Endothelial cell of umbilical vein (primary cell): ENCODE measurements around the gene LRCH1. TPM values are rescaled to one million over a fixed set of nuclear protein-coding genes. Genes with fewer than 3 reads are reported as not detected.

Experiments
- BruUV-seq: library from RNA; stranded (reverse); fragments of 400-500 nt; replicated peaks from 2 replicates; lab custom pipeline; 2021; lab: Mats Ljungman, UMichigan
- CTCF ChIA-PET: fragments of 300-600, 350-600 bp; sonication (Branson Sonifier 250); formaldehyde crosslinking; loops from one replicate; lab custom pipeline; 2021; ENCODE audit warnings: antibody characterized with exemption, inconsistent platforms; lab: Charles Lee
- POLR2A ChIA-PET: fragments of 300-600, 350-600 bp; sonication (Branson Sonifier 250); formaldehyde crosslinking; loops from one replicate; lab custom pipeline; 2021; ENCODE audit warnings: antibody characterized with exemption, inconsistent platforms; lab: Charles Lee
- DNase-seq: peaks from one replicate; pipeline ENCODE4 v3.0.0-alpha.2; 2011; ENCODE audit warnings: low read depth, low spot score
- FAIRE-seq: peaks from 2 replicates; lab custom pipeline; 2011; peaks lifted over from hg19 to GRCh38; lab: Jason Lieb, UNC
- H2AFZ ChIP-seq: 2 replicates; pipeline ENCODE4 v1.6.0; 2012; ENCODE audit warnings: low read depth, low read length, control low read depth, inconsistent platforms
- H3K27ac ChIP-seq: 2 replicates; pipeline ENCODE4 v1.5.1; 2011; ENCODE audit warnings: low read depth, mild to moderate bottlenecking, control low read depth, low read length, moderate library complexity; ENCODE audit not compliant: insufficient read depth
- H3K27me3 ChIP-seq, 2 experiments: 2 replicates each; pipeline versions ENCODE4 v1.6.0 to v1.6.1; 2011; ENCODE audit warnings: low read length in 2 of 2, mixed read lengths in 1 of 2; ENCODE audit not compliant: control insufficient read depth in 2 of 2, insufficient read depth in 2 of 2
- H3K36me3 ChIP-seq, 2 experiments: 2 replicates in 1 of 2; 3 replicates in 1 of 2; pipeline ENCODE4 v1.5.1; 2011; ENCODE audit warnings: low read length in 2 of 2, mild to moderate bottlenecking in 1 of 2, moderate library complexity in 1 of 2; ENCODE audit not compliant: control insufficient read depth in 2 of 2, insufficient read depth in 2 of 2; ENCODE audit errors: extremely low read depth in 1 of 2
- H3K4me1 ChIP-seq: 3 replicates; pipeline ENCODE4 v1.5.1; 2011; ENCODE audit warnings: mild to moderate bottlenecking, low read length; ENCODE audit not compliant: control insufficient read depth, insufficient read depth; ENCODE audit errors: extremely low read depth
- H3K4me2 ChIP-seq: 2 replicates; pipeline ENCODE4 v1.6.1; 2011; ENCODE audit warnings: low read length, control low read depth, mixed read lengths; ENCODE audit not compliant: insufficient read depth
- H3K4me3 ChIP-seq, 3 experiments: fragments of 200-600 bp in 1 of 3; sonication (generic), shearing (Covaris generic) in 1 of 3; replicated peaks in 1 of 3; 2 replicates each; pipeline ENCODE4 v1.5.1; 2011 to 2016; ENCODE audit warnings: control low read depth in 3 of 3, low read length in 3 of 3, mild to moderate bottlenecking in 2 of 3, inconsistent platforms in 1 of 3, low read depth in 1 of 3, moderate library complexity in 1 of 3; ENCODE audit not compliant: insufficient read depth in 1 of 3
- H3K79me2 ChIP-seq: 2 replicates; pipeline ENCODE4 v1.6.0; 2012; ENCODE audit warnings: low read length, inconsistent platforms; ENCODE audit not compliant: control insufficient read depth, insufficient read depth
- H3K9ac ChIP-seq: replicated peaks from 2 replicates; pipeline ENCODE3; 2011; ENCODE audit warnings: low read length, control low read depth; ENCODE audit not compliant: insufficient read depth; ENCODE audit errors: extremely low read depth
- H3K9me1 ChIP-seq: replicated peaks from 3 replicates; pipeline ENCODE4 v1.6.0; 2011; ENCODE audit warnings: mild to moderate bottlenecking, low read length; ENCODE audit not compliant: control insufficient read depth, insufficient read depth; ENCODE audit errors: extremely low read depth
- H3K9me3 ChIP-seq: replicated peaks from 2 replicates; pipeline ENCODE4 v1.5.1; 2012; ENCODE audit warnings: low read length, inconsistent platforms; ENCODE audit not compliant: control insufficient read depth, insufficient read depth
- H4K20me1 ChIP-seq: replicated peaks from 2 replicates; pipeline ENCODE3; 2011; ENCODE audit warnings: mild to moderate bottlenecking, low read length; ENCODE audit not compliant: control insufficient read depth, insufficient read depth; ENCODE audit errors: extremely low read depth
- EZH2 ChIP-seq: IDR thresholded peaks from 2 replicates; pipeline ENCODE4 v1.6.1; 2012; ENCODE audit warnings: borderline replicate concordance, low read depth, mild to moderate bottlenecking, moderate library complexity, low read length, inconsistent platforms; ENCODE audit not compliant: severe bottlenecking
- FOS ChIP-seq: IDR thresholded peaks from 2 replicates; pipeline ENCODE4 v1.6.1; 2011; ENCODE audit warnings: mild to moderate bottlenecking, low read length, moderate library complexity, borderline replicate concordance; ENCODE audit not compliant: insufficient read depth
- GATA2 ChIP-seq: IDR thresholded peaks from 2 replicates; pipeline ENCODE4 v1.7.0; 2011; ENCODE audit warnings: low read depth, mild to moderate bottlenecking, moderate library complexity, mixed read lengths, low read length; ENCODE audit not compliant: insufficient read length, insufficient read depth
- JUN ChIP-seq: IDR thresholded peaks from 2 replicates; pipeline ENCODE4 v1.6.1; 2011; ENCODE audit warnings: borderline replicate concordance, low read depth; ENCODE audit not compliant: insufficient read length, insufficient read depth
- MYC ChIP-seq: IDR thresholded peaks from one replicate; pipeline ENCODE4 v1.6.1; 2011; ENCODE audit warnings: mild to moderate bottlenecking, low read depth, low read length
- POLR2A ChIP-seq: IDR thresholded peaks from 2 replicates; pipeline ENCODE4 v1.6.1; 2012; ENCODE audit warnings: low read depth, mild to moderate bottlenecking, control low read depth, low read length
- POLR2AphosphoS5 ChIP-seq: IDR thresholded peaks from 2 replicates; pipeline ENCODE4 v1.6.1; 2012; ENCODE audit warnings: low read depth, mild to moderate bottlenecking, control low read depth, low read length, moderate library complexity; ENCODE audit not compliant: insufficient read depth
- dilution Hi-C: fragments of 300-500 bp; cut with MboI; formaldehyde crosslinking; loops from one replicate; pipeline ENCODE4 v1.15.0; 2019; ENCODE audit warnings: low sequenced_read_pairs; ENCODE audit not compliant: extremely low pct_ligation_motif_present
- intact Hi-C: fragments of 100-400 bp; cut with micrococcal nuclease; formaldehyde crosslinking; loops from one replicate; pipeline ENCODE4 v1.10.0; 2022
- polyA plus RNA-seq, 4 experiments: library from polyadenylated mRNA; depleted of rRNA in 3 of 4; stranded (reverse) in 3 of 4; unstranded in 1 of 4; fragments of >200 nt; gene quantifications; 2 replicates each; pipeline versions ENCODE4 v1.2.1 to v1.2.3, GENCODE V29; 2011 to 2012; ENCODE audit warnings: missing spikeins in 1 of 4
- total RNA-seq: library from RNA; stranded (reverse); gene quantifications from 2 replicates; pipeline ENCODE4 v1.2.3, GENCODE V29; 2021
- TF ChIP-seq, protein P1 (sequence below), 2 donors: IDR thresholded peaks; 1 replicate in 1 of 2; 2 replicates in 1 of 2; pipeline ENCODE4 v1.5.1; 2011; ENCODE audit warnings: low read length in 2 of 2, mild to moderate bottlenecking in 2 of 2, moderate library complexity in 2 of 2, control low read depth in 1 of 2, inconsistent platforms in 1 of 2, low read depth in 1 of 2; ENCODE audit not compliant: insufficient read depth in 1 of 2; ENCODE audit errors: extremely low read depth in 1 of 2
- TF ChIP-seq, protein P2 (sequence below): IDR thresholded peaks from 2 replicates; pipeline ENCODE4 v1.6.1; 2011; ENCODE audit not compliant: insufficient read depth, insufficient read length

The LRCH1 gene
- total and polyA plus RNA-seq, 2 donors (not counting 3 experiments of a cell fraction or from before 2014, with no cell fraction given): 5.4 to 16.5 TPM

GRCh38 chr13:46624821-46625220 lies 71.9 kb downstream of the LRCH1 start:
- Histone ChIP-seq H3K4me3 (no peak overlapping the region), H3K9ac (no peak overlapping the region), H3K27me3 (no peaks in the 10 kb centered on the region), H3K36me3 (no peaks in the 10 kb centered on the region), H2AFZ (no peak overlapping the region), H3K27ac (no peak overlapping the region), H3K9me1 (peaks cover 3% of the 10 kb centered on the region), H3K4me2 (no peak overlapping the region), H3K4me1 (peaks cover 5% of the 10 kb centered on the region), H3K79me2 (peaks cover 31% of the 10 kb centered on the region), H4K20me1 (peaks cover 4% of the 10 kb centered on the region), H3K9me3 (no peaks in the 10 kb centered on the region)
- intact Hi-C loops: no loop called here
- DNase-seq (no peak), FAIRE-seq (no peak)
- dilution Hi-C loops: no loop called here
- BruUV-seq: no TSS peak
- ChIA-PET POLR2A (no interaction called here), CTCF (interaction anchor here (1.4 kb wide), 1 partner anchor 73 kb away, joined by 3 read pairs; no protein-coding TSS in a partner anchor)
- TF ChIP-seq GATA2 (no peak), EZH2 (no peak)

DNA sequence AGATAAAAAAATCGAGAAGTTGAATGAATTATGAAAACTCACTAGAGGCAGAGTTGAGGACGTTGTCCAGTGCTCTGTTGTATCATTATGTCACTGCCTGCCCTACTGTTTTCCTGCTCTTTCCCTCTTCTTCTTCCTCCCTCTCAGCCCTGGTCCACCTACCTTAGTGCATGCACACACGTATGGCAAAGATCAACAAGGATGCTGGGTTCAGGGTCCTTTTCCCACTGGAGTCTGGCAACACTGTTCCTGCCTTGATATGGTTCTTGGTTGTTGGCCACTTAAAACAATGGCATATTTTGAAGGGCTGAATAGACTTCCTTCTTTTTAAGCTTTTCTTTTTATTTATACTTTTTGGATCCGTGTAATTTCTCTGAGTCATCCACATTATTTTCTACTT lies 74.5 kb downstream of the LRCH1 start:
- H3K79me2 ChIP-seq: peaks cover 16% of the 10 kb centered on the region
- dilution Hi-C loops (no loop called here), intact Hi-C loops (no loop called here)
- no peak for TF ChIP-seq POLR2AphosphoS5
- TF ChIP-seq, protein P1, sequence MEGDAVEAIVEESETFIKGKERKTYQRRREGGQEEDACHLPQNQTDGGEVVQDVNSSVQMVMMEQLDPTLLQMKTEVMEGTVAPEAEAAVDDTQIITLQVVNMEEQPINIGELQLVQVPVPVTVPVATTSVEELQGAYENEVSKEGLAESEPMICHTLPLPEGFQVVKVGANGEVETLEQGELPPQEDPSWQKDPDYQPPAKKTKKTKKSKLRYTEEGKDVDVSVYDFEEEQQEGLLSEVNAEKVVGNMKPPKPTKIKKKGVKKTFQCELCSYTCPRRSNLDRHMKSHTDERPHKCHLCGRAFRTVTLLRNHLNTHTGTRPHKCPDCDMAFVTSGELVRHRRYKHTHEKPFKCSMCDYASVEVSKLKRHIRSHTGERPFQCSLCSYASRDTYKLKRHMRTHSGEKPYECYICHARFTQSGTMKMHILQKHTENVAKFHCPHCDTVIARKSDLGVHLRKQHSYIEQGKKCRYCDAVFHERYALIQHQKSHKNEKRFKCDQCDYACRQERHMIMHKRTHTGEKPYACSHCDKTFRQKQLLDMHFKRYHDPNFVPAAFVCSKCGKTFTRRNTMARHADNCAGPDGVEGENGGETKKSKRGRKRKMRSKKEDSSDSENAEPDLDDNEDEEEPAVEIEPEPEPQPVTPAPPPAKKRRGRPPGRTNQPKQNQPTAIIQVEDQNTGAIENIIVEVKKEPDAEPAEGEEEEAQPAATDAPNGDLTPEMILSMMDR (IDR thresholded peaks at IDR 0.05; ENCODE audit: extremely low read depth in 1 of 2, insufficient read depth in 1 of 2, low read depth in 1 of 2, low read length in 2 of 2): no peak
- TF ChIP-seq, protein P2, sequence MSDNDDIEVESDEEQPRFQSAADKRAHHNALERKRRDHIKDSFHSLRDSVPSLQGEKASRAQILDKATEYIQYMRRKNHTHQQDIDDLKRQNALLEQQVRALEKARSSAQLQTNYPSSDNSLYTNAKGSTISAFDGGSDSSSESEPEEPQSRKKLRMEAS: no peak
- no peak for TF ChIP-seq POLR2A
- TF ChIP-seq FOS: no peak
- no peak for TF ChIP-seq MYC
- TF ChIP-seq JUN: no peak
- TF ChIP-seq GATA2: no peak
- TF ChIP-seq EZH2: no peak
- H3K4me3 ChIP-seq: no peak overlapping the region
- DNase-seq (peak; percentile 53), FAIRE-seq (no peak)
- H3K9me3 ChIP-seq: no peaks in the 10 kb centered on the region
- no TSS peak for BruUV-seq
- H3K9me1 ChIP-seq: no peaks in the 10 kb centered on the region
- H3K36me3 ChIP-seq: no peaks in the 10 kb centered on the region
- no peak overlapping the region for H3K27ac ChIP-seq
- POLR2A ChIA-PET: no interaction called here
- no peaks in the 10 kb centered on the region for H4K20me1 ChIP-seq
- CTCF ChIA-PET: no interaction called here
- no peak overlapping the region for H2AFZ ChIP-seq
- H3K9ac ChIP-seq: no peak overlapping the region
- no peaks in the 10 kb centered on the region for H3K27me3 ChIP-seq
- H3K4me2 ChIP-seq: no peak overlapping the region
- no peaks in the 10 kb centered on the region for H3K4me1 ChIP-seq
